ENCODE results near the gene COX6A2.
"Not testable (repeated sequence)": the region's sequence is repeated elsewhere in the genome, so short reads cannot be mapped to it uniquely, and the experiment has no call there.

Gene COX6A2

GRCh38 chr16:31439519-31439918 lies 11.4 kb upstream of the COX6A2 start:
- Histone ChIP-seq H3K27ac (ENCODE audit: low read depth, low read length) (no peak overlapping the region), H3K27me3 (ENCODE audit: control insufficient read depth, insufficient read depth, low read length) (no peaks in the 10 kb centered on the region), H3K9ac (ENCODE audit: low read length) (no peak overlapping the region), H3K4me1 (ENCODE audit: control insufficient read depth, insufficient read depth, low read length) (no peaks in the 10 kb centered on the region), H3K4me3 (ENCODE audit: low read length) (no peak overlapping the region), H3K36me3 (ENCODE audit: control insufficient read depth, insufficient read depth, low read length) (no peaks in the 10 kb centered on the region)

GRCh38 chr16:31439023-31439422 lies 10.9 kb upstream of the COX6A2 start:
- not testable (repeated sequence) for H3K4me1 ChIP-seq (ENCODE audit: control insufficient read depth, insufficient read depth, low read length); H3K27ac ChIP-seq (ENCODE audit: low read depth, low read length); H3K27me3 ChIP-seq (ENCODE audit: control insufficient read depth, insufficient read depth, low read length); H3K9ac ChIP-seq (ENCODE audit: low read length); H3K4me3 ChIP-seq (ENCODE audit: low read length); H3K36me3 ChIP-seq (ENCODE audit: control insufficient read depth, insufficient read depth, low read length)

- Histone ChIP-seq H3K27ac (ENCODE audit: low read depth, low read length) (no peak overlapping the region), H3K9ac (ENCODE audit: low read length) (no peak overlapping the region), H3K4me1 (ENCODE audit: control insufficient read depth, insufficient read depth, low read length) (no peaks in the 10 kb centered on the region), H3K36me3 (ENCODE audit: control insufficient read depth, insufficient read depth, low read length) (no peaks in the 10 kb centered on the region), H3K4me3 (ENCODE audit: low read length) (no peak overlapping the region), H3K27me3 (ENCODE audit: control insufficient read depth, insufficient read depth, low read length) (no peaks in the 10 kb centered on the region)
Observed at GRCh38 chr16:31438414-31438813, 10.3 kb upstream of the COX6A2 start.

- H3K27me3 ChIP-seq (ENCODE audit: control insufficient read depth, insufficient read depth, low read length): no peaks in the 10 kb centered on the region
- no peak overlapping the region for H3K4me3 ChIP-seq (ENCODE audit: low read length)
- H3K27ac ChIP-seq (ENCODE audit: low read depth, low read length): no peak overlapping the region
- H3K36me3 ChIP-seq (ENCODE audit: control insufficient read depth, insufficient read depth, low read length): no peaks in the 10 kb centered on the region
- no peaks in the 10 kb centered on the region for H3K4me1 ChIP-seq (ENCODE audit: control insufficient read depth, insufficient read depth, low read length)
- H3K9ac ChIP-seq (ENCODE audit: low read length): no peak overlapping the region
Observed at GRCh38 chr16:31436221-31437045, 8.3 kb upstream of the COX6A2 start.

GRCh38 chr16:31435341-31436220 lies 7.4 kb upstream of the COX6A2 start:
- Histone ChIP-seq H3K27me3 (ENCODE audit: control insufficient read depth, insufficient read depth, low read length) (no peaks in the 10 kb centered on the region), H3K36me3 (ENCODE audit: control insufficient read depth, insufficient read depth, low read length) (no peaks in the 10 kb centered on the region), H3K27ac (ENCODE audit: low read depth, low read length) (no peak overlapping the region), H3K4me3 (ENCODE audit: low read length) (no peak overlapping the region), H3K9ac (ENCODE audit: low read length) (no peak overlapping the region), H3K4me1 (ENCODE audit: control insufficient read depth, insufficient read depth, low read length) (no peaks in the 10 kb centered on the region)

- H3K27ac ChIP-seq (ENCODE audit: low read depth, low read length): no peak overlapping the region
- H3K9ac ChIP-seq (ENCODE audit: low read length): no peak overlapping the region
Observed at GRCh38 chr16:31430380-31431052, 2.4 kb upstream of the COX6A2 start.

GRCh38 chr16:31429796-31430195 lies 1.6 kb upstream of the COX6A2 start:
- H3K9ac ChIP-seq (ENCODE audit: low read length): no peak overlapping the region

More at GRCh38 chr16:31430380-31431052, 2.4 kb upstream of the COX6A2 start:
- H3K27me3 ChIP-seq (ENCODE audit: control insufficient read depth, insufficient read depth, low read length): no peaks in the 10 kb centered on the region
- no peak overlapping the region for H3K4me3 ChIP-seq (ENCODE audit: low read length)
- H3K36me3 ChIP-seq (ENCODE audit: control insufficient read depth, insufficient read depth, low read length): no peaks in the 10 kb centered on the region
- H3K4me1 ChIP-seq (ENCODE audit: control insufficient read depth, insufficient read depth, low read length): peaks cover 2% of the 10 kb centered on the region

GRCh38 chr16:31429314-31429713 lies 1.2 kb upstream of the COX6A2 start:
- no peaks in the 10 kb centered on the region for H3K36me3 ChIP-seq (ENCODE audit: control insufficient read depth, insufficient read depth, low read length)
- no peak overlapping the region for H3K9ac ChIP-seq (ENCODE audit: low read length)
- no peak overlapping the region for H3K27ac ChIP-seq (ENCODE audit: low read depth, low read length)
- no peak overlapping the region for H3K4me3 ChIP-seq (ENCODE audit: low read length)
- H3K4me1 ChIP-seq (ENCODE audit: control insufficient read depth, insufficient read depth, low read length): peaks cover 2% of the 10 kb centered on the region
- H3K27me3 ChIP-seq (ENCODE audit: control insufficient read depth, insufficient read depth, low read length): no peaks in the 10 kb centered on the region

More at GRCh38 chr16:31429796-31430195, 1.6 kb upstream of the COX6A2 start:
- Histone ChIP-seq H3K4me1 (ENCODE audit: control insufficient read depth, insufficient read depth, low read length) (peaks cover 2% of the 10 kb centered on the region), H3K4me3 (ENCODE audit: low read length) (no peak overlapping the region), H3K36me3 (ENCODE audit: control insufficient read depth, insufficient read depth, low read length) (no peaks in the 10 kb centered on the region), H3K27me3 (ENCODE audit: control insufficient read depth, insufficient read depth, low read length) (no peaks in the 10 kb centered on the region), H3K27ac (ENCODE audit: low read depth, low read length) (no peak overlapping the region)

GRCh38 chr16:31428638-31429247 lies 583 bp upstream of the COX6A2 start:
- H3K36me3 ChIP-seq (ENCODE audit: control insufficient read depth, insufficient read depth, low read length): no peaks in the 10 kb centered on the region
- H3K4me3 ChIP-seq (ENCODE audit: low read length): no peak overlapping the region
- H3K27me3 ChIP-seq (ENCODE audit: control insufficient read depth, insufficient read depth, low read length): no peaks in the 10 kb centered on the region
- H3K27ac ChIP-seq (ENCODE audit: low read depth, low read length): no peak overlapping the region
- H3K4me1 ChIP-seq (ENCODE audit: control insufficient read depth, insufficient read depth, low read length): peaks cover 2% of the 10 kb centered on the region
- no peak overlapping the region for H3K9ac ChIP-seq (ENCODE audit: low read length)

- H3K4me1 ChIP-seq (ENCODE audit: control insufficient read depth, insufficient read depth, low read length): peaks cover 2% of the 10 kb centered on the region
- no peaks in the 10 kb centered on the region for H3K27me3 ChIP-seq (ENCODE audit: control insufficient read depth, insufficient read depth, low read length)
- H3K36me3 ChIP-seq (ENCODE audit: control insufficient read depth, insufficient read depth, low read length): no peaks in the 10 kb centered on the region
- H3K27ac ChIP-seq (ENCODE audit: low read depth, low read length): no peak overlapping the region
- H3K4me3 ChIP-seq (ENCODE audit: low read length): peak overlapping the region; percentile 43
- H3K9ac ChIP-seq (ENCODE audit: low read length): no peak overlapping the region
Observed at GRCh38 chr16:31427441-31428278, 500 bp downstream of the COX6A2 start.

GRCh38 chr16:31423801-31424200 lies 4.4 kb downstream of the COX6A2 start:
- peaks cover 2% of the 10 kb centered on the region for H3K4me1 ChIP-seq (ENCODE audit: control insufficient read depth, insufficient read depth, low read length)
- H3K9ac ChIP-seq (ENCODE audit: low read length): no peak overlapping the region
- no peak overlapping the region for H3K27ac ChIP-seq (ENCODE audit: low read depth, low read length)
- H3K36me3 ChIP-seq (ENCODE audit: control insufficient read depth, insufficient read depth, low read length): no peaks in the 10 kb centered on the region
- no peak overlapping the region for H3K4me3 ChIP-seq (ENCODE audit: low read length)
- no peaks in the 10 kb centered on the region for H3K27me3 ChIP-seq (ENCODE audit: control insufficient read depth, insufficient read depth, low read length)

All from rectal smooth muscle tissue (tissue), 1 donor.